Measurements from ENCODE around the gene WIPI1. TPM values are rescaled to one million over a fixed set of nuclear protein-coding genes. Genes with fewer than 3 reads are reported as not detected.

The WIPI1 gene
- total RNA-seq, 1 donor from 2014 or later, result 89.9 TPM

DNA sequence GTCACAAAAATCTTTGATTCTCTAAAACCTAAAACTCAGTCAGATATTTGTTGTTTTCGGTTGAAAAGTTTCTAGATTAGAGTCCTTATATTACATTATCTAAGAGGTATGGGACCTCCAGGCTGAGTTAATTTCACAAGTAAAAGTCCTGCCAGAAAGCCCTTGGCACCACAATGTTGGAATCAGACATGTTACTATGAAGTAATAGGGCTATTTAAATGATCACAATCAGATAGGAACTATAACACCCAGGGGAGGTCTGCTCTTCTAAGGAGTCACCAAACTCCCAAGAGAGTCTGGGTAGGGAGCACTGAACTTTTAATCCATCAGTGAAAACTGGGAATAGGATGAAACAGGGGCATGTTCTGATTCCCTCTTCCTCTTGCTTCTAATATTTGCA is 54.2 kb downstream of the WIPI1 start:
- H3K9me3 ChIP-seq (replicated peaks), result peaks cover 36% of the 10 kb centered on the region
- no peak for DNase-seq
- intact Hi-C loops (cut with micrococcal nuclease), result no loop called here
- no peaks in the 10 kb centered on the region for H3K27me3 ChIP-seq (ENCODE audit: low read depth)
- H3K4me3 ChIP-seq, result no peak overlapping the region
- no peaks in the 10 kb centered on the region for H3K36me3 ChIP-seq
- H3K27ac ChIP-seq (replicated peaks), result no peak overlapping the region
- H3K4me1 ChIP-seq, result peaks cover 31% of the 10 kb centered on the region
- no peak for TF ChIP-seq CTCF (IDR thresholded peaks at IDR 0.05; ENCODE audit: borderline replicate concordance)

DNA sequence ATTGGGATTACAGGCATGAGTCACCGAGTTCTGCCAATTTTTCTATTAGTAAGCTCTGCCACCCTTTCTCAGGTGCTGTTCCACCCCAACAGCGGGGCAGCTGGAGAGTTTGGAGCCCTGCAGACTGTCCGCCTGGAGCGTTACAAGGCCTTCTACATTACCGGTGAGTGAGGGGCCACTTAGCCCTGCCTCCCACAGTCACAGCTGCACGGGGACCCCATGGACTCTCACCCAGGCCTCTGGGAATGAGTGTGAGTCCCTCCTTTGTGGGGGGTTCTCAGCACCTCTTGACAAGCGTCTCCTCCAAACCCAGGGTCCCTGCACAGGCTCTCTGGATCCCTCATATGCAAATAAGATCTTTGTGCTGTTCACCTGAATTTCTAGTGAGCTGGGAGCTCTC is 56.0 kb downstream of the WIPI1 start:
- no peak overlapping the region for H3K4me3 ChIP-seq
- no peak for TF ChIP-seq CTCF (IDR thresholded peaks at IDR 0.05; ENCODE audit: borderline replicate concordance)
- intact Hi-C loops (cut with micrococcal nuclease), result no loop called here

GRCh38 chr17:68400404-68400735 is 56.9 kb downstream of the WIPI1 start:
- TF ChIP-seq CTCF (IDR thresholded peaks at IDR 0.05; ENCODE audit: borderline replicate concordance), result no peak
- intact Hi-C loops (cut with micrococcal nuclease), result no loop called here
- H3K36me3 ChIP-seq, result peaks cover under 1% of the 10 kb centered on the region
- H3K27ac ChIP-seq (replicated peaks), result peak overlapping the region; percentile 5
- DNase-seq, result no peak
- peaks cover 12% of the 10 kb centered on the region for H3K9me3 ChIP-seq (replicated peaks)
- no peaks in the 10 kb centered on the region for H3K27me3 ChIP-seq (ENCODE audit: low read depth)
- peaks cover 36% of the 10 kb centered on the region for H3K4me1 ChIP-seq
- no peak overlapping the region for H3K4me3 ChIP-seq

More for the DNA sequence above, 56.0 kb downstream of the WIPI1 start:
- H3K9me3 ChIP-seq (replicated peaks), result peaks cover 21% of the 10 kb centered on the region
- H3K27me3 ChIP-seq (ENCODE audit: low read depth), result no peaks in the 10 kb centered on the region
- no peak overlapping the region for H3K27ac ChIP-seq (replicated peaks)
- no peak for DNase-seq
- no peaks in the 10 kb centered on the region for H3K36me3 ChIP-seq
- H3K4me1 ChIP-seq, result peaks cover 36% of the 10 kb centered on the region

DNA sequence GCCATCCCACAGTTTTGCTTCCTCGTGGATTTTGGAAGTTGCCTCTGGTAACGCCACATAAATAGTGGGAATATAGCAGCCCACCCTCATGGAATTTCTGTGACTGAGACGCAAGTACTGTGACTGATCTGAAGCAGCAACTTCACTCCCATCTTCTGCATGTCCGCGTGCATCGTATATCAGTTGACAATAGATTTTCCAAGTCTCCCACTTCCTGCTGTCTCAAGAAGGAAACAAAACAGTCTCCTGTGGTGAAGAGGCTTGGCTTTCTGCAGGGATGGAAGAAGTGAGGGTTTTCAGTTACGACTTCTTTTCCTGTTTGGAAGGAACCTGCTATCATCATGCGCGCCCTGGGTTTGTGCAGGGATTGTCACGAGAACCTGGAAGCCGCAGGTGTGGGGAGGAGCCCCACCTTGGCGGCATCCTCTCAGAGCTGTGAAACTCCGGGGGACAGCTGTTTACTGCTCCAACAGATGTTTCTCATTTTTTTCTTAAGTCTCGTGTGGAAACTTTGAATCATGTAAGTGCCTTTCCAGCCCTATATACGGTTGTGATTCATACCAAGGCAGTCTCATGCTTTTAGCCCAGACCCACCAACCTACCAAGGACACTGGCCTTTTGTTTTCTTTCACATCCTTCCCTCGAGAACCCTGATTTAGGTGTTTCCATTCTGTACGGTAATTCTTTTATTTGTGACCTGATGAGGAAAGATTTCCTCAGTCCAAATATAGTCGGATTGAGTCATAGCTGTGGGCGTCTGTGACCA is 57.5 kb downstream of the WIPI1 start:
- peak overlapping the region; percentile 5 for H3K27ac ChIP-seq (replicated peaks)
- TF ChIP-seq CTCF (IDR thresholded peaks at IDR 0.05; ENCODE audit: borderline replicate concordance), result no peak
- peaks cover 36% of the 10 kb centered on the region for H3K4me1 ChIP-seq
- H3K27me3 ChIP-seq (ENCODE audit: low read depth), result no peaks in the 10 kb centered on the region
- peaks cover 6% of the 10 kb centered on the region for H3K36me3 ChIP-seq
- no peak overlapping the region for H3K4me3 ChIP-seq
- peaks cover 12% of the 10 kb centered on the region for H3K9me3 ChIP-seq (replicated peaks)
- intact Hi-C loops (cut with micrococcal nuclease), result no loop called here
- no peak for DNase-seq

DNA sequence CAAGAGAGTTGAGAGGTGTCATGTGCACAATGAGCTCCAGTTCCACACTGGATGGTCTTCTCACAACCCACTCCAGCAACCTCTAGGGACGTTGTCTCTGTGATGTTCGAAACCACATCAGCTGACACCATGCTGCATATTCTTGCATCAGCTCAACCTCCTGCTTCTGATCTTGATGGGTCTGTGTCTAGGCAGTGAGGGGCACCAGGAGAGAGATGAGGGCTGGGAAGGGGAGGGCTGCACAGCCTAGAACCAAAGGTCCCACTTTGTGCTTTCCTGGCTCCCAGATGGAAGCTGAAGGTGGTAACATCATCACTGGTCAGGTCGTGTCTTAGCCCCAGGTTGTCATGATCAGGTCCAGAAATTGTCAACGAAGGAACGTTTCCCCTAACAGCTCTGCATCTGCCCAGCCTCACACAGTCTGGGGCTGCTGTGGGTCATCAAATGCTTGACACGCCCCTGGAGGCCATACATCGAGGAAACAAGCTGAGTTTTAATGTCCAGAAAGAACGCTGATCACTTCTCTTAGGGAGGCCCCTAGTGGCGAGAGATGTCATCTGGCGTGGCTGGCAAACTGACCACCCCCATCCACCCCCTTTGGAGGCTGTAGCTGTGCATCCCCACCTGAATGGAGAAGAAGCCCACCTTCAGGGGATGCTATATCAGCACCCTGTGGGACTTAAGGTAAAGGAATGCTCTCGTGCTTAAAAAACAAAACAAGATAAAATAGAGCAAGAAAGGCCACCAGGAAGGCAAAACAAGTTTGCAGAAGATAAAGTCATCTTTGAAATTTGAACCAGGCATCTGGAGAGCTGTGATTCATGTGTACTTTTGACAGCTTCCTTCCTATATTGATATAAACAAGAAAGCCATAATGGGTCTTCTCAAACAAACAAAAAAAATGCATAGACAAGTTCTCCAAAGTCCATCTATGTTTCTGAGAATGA is 58.3 kb downstream of the WIPI1 start:
- H3K27me3 ChIP-seq (ENCODE audit: low read depth), result no peaks in the 10 kb centered on the region
- TF ChIP-seq CTCF (IDR thresholded peaks at IDR 0.05; ENCODE audit: borderline replicate concordance), result peak; percentile 81
- peaks cover 7% of the 10 kb centered on the region for H3K36me3 ChIP-seq
- peaks cover 10% of the 10 kb centered on the region for H3K9me3 ChIP-seq (replicated peaks)
- DNase-seq, result peak; percentile 49
- H3K4me1 ChIP-seq, result peaks cover 36% of the 10 kb centered on the region
- peak overlapping the region; percentile 5 for H3K27ac ChIP-seq (replicated peaks)
- intact Hi-C loops (cut with micrococcal nuclease), result no loop called here
- H3K4me3 ChIP-seq, result no peak overlapping the region
